Heart left ventricle (tissue), 16 donors: ENCODE measurements around the gene DRC7. TPM values are rescaled to one million over a fixed set of nuclear protein-coding genes. Genes with fewer than 3 reads are reported as not detected.

Source experiments
- ATAC-seq, 4 donors: fragments of 200-7000 bp; cut with Tn5 transposase; one replicate each; pipeline ENCODE4 v1.9.1; 2020 to 2022; ENCODE audit warnings: moderate library complexity in 4 of 4, mild to moderate bottlenecking in 3 of 4, moderate number of reproducible peaks in 1 of 4
- DNase-seq, 5 donors: peaks; one replicate each; pipeline ENCODE4 v3.0.0-alpha.2; 2020
- H3K27ac ChIP-seq, 12 donors: fragments of 200-600 bp; sonication (generic) in 4 of 12; one replicate each; pipeline versions ENCODE4 v1.5.0 to v1.8.0; 2016 to 2022; ENCODE audit warnings: mild to moderate bottlenecking in 2 of 12
- H3K27me3 ChIP-seq, 9 donors: fragments of 200-600 bp; sonication (generic) in 2 of 9; one replicate each; pipeline versions ENCODE4 v1.5.1 to v1.8.0; 2016 to 2022; ENCODE audit warnings: mild to moderate bottlenecking in 3 of 9
- H3K36me3 ChIP-seq, 9 donors: fragments of 200-600 bp; sonication (generic) in 2 of 9; one replicate each; pipeline versions ENCODE4 v1.5.0 to v1.8.0; 2018 to 2022; ENCODE audit warnings: mild to moderate bottlenecking in 2 of 9
- H3K4me1 ChIP-seq, 12 donors: fragments of 200-600 bp; sonication (generic) in 4 of 12; one replicate each; pipeline versions ENCODE4 v1.5.0 to v1.8.0; 2016 to 2022; ENCODE audit warnings: mild to moderate bottlenecking in 3 of 12
- H3K4me3 ChIP-seq, 12 donors: fragments of 200-600 bp; sonication (generic) in 4 of 12; one replicate each; pipeline versions ENCODE4 v1.5.0 to v1.8.0; 2017 to 2022; ENCODE audit warnings: mild to moderate bottlenecking in 9 of 12, moderate library complexity in 4 of 12
- H3K9me3 ChIP-seq, 12 donors: fragments of 200-600 bp; sonication (generic) in 4 of 12; one replicate each; pipeline versions ENCODE4 v1.5.0 to v1.8.0; 2016 to 2022; ENCODE audit warnings: mild to moderate bottlenecking in 1 of 12
- CTCF ChIP-seq, 12 donors: fragments of 200-600 bp; sonication (generic) in 4 of 12; IDR thresholded peaks; one replicate each; pipeline versions ENCODE4 v1.5.0 to v1.8.0; 2018 to 2022; ENCODE audit warnings: antibody characterized with exemption in 12 of 12, mild to moderate bottlenecking in 5 of 12
- POLR2A ChIP-seq, 2 donors: fragments of 450-650 bp; IDR thresholded peaks; one replicate each; pipeline ENCODE4 v1.6.1; 2017; ENCODE audit warnings: antibody characterized with exemption in 2 of 2, mild to moderate bottlenecking in 2 of 2, moderate library complexity in 2 of 2
- WGBS, 4 donors: extraction: QIAGEN DNeasy Blood & Tissue Kit in 2 of 4; methylation state at CpG; one replicate each; pipeline versions ENCODE4 v1.1.5 to v1.1.7; 2013 to 2018; 5-methylcytosine and 5-hydroxymethylcytosine counted together
- intact Hi-C, 10 donors: fragments of 100-400 bp; cut with DNase I; formaldehyde crosslinking; loops; one replicate each; pipeline versions ENCODE4 v1.11.1 to v1.14.2; 2022
- polyA plus RNA-seq, 2 donors: library from polyadenylated mRNA; stranded (reverse); fragments of 200-250 nt; gene quantifications; one replicate each; pipeline ENCODE4 v1.2.3, GENCODE V29; 2013
- total RNA-seq, 9 donors: library from RNA; depleted of rRNA in 2 of 9; stranded (reverse); fragments of >200 nt in 2 of 9; fragmentation: NEBNext Ultra II Directional in 3 of 9; extraction: Animal tissue kit (Norgen Biotek cat#: 25700) in 3 of 9; gene quantifications; one replicate each; pipeline versions ENCODE4 v1.1.0 to v1.2.4, GENCODE V29; 2016 to 2023
- donor health status: ischemic (EF 13 %, LVEDD 7.1; RV severe dilation, severe dysfunction).
- donor health status: healthy with polysubstance abuse.
- donor health status: DM: no; HTN: yes; CAD: no.
- donor health status: DM: no; HTN: no; CAD: no.
- donor health status: ischemic (EF 25% LVEDD 6.9; RV normal size, moderate dysfunction).
- donor health status: ischemic (EF 25% LVEDD 5.7; RV mildly dilated, moderate dysfunction).
- donor health status: healthy.
- donor health status: DM: yes; HTN: yes; CAD: no.
- donor health status: ischemic (EF 35%, LVEDD 5.7; RV mildly dilated, moderate dysfunction).
- donor health status: nonischemic (EF 11% LVEDD 7.7; RV severe dilation, severe dysfunction).
- donor health status: DM: yes; HTN: yes; CAD: no.
- donor health status: PGD.
- donor health status: ischemic (EF 29% LVEDD 5.4; RV normal size, mild dysfunction).
- donor health status: nonischemic (EF 23%, LVEDD 6.1; RV moderate dilation, normal function).

DRC7 gene
- total and polyA plus RNA-seq, 11 donors: 0.29 TPM; not detected in 10

GRCh38 chr16:57666353-57667047, 28.1 kb upstream of the DRC7 start:
- Histone ChIP-seq H3K4me1 (peaks cover 0 to 17% (median 0%) of the 10 kb centered on the region in 12 donors), H3K9me3 (no peaks in the 10 kb centered on the region), H3K36me3 (peaks cover 0 to 18% (median 10%) of the 10 kb centered on the region in 9 donors), H3K4me3 (no peak overlapping the region), H3K27ac (peak overlapping the region in 1 of 12 donors; percentile 42), H3K27me3 (no peaks in the 10 kb centered on the region)
- DNase-seq (no peak), ATAC-seq (no peak)
- WGBS, 4 donors: 73 to 91% (median 78%) methylated on average over 5 to 11 of the region's 11 CpGs
- TF ChIP-seq POLR2A (IDR thresholded peaks at IDR 0.05): no peak
- TF ChIP-seq CTCF (IDR thresholded peaks at IDR 0.05): no peak
- intact Hi-C loops: no loop called here

GRCh38 chr16:57667048-57667525, 27.5 kb upstream of the DRC7 start:
- peak overlapping the region in 2 of 12 donors; percentile 26 to 42 for H3K27ac ChIP-seq
- peaks cover 0 to 17% (median 0%) of the 10 kb centered on the region in 12 donors for H3K4me1 ChIP-seq
- intact Hi-C loops: no loop called here
- 62 to 78% (median 69%) methylated on average over 4 to 5 of the region's 5 CpGs for WGBS, 4 donors
- no peak for DNase-seq
- H3K36me3 ChIP-seq: peaks cover 0 to 12% (median 4%) of the 10 kb centered on the region in 9 donors
- H3K27me3 ChIP-seq: no peaks in the 10 kb centered on the region
- no peak overlapping the region for H3K4me3 ChIP-seq
- peak in 2 of 4 donors; percentile 9 to 10 for ATAC-seq
- no peak for TF ChIP-seq CTCF (IDR thresholded peaks at IDR 0.05)
- no peak for TF ChIP-seq POLR2A (IDR thresholded peaks at IDR 0.05)
- H3K9me3 ChIP-seq: no peaks in the 10 kb centered on the region

GRCh38 chr16:57667526-57668262, 26.9 kb upstream of the DRC7 start:
- Histone ChIP-seq H3K27me3 (no peaks in the 10 kb centered on the region), H3K4me3 (peak overlapping the region in 1 of 12 donors; percentile 25), H3K27ac (peak overlapping the region in 3 of 12 donors; percentile 26 to 49 (median 44)), H3K9me3 (no peaks in the 10 kb centered on the region), H3K4me1 (peaks cover 0 to 17% (median 0%) of the 10 kb centered on the region in 12 donors), H3K36me3 (peaks cover 0 to 9% (median 0%) of the 10 kb centered on the region in 9 donors)
- TF ChIP-seq CTCF (IDR thresholded peaks at IDR 0.05) (peak in 5 of 12 donors; percentile 4 to 27 (median 14)), POLR2A (IDR thresholded peaks at IDR 0.05) (no peak)
- intact Hi-C loops: no loop called here
- peak; percentile 33 to 85 (median 54) for ATAC-seq
- peak in 3 of 5 donors; percentile 40 to 54 (median 50) for DNase-seq
- 64 to 73% (median 72%) methylated on average over 13 to 17 of the region's 17 CpGs for WGBS, 4 donors

- TF ChIP-seq CTCF (IDR thresholded peaks at IDR 0.05) (no peak), POLR2A (IDR thresholded peaks at IDR 0.05) (no peak)
- peak within 1 kb of the TSS in 1 of 12 donors; percentile 25 for H3K4me3 ChIP-seq
- WGBS, 4 donors: 89 to 93% (median 90%) methylated on average over 7 to 11 of the region's 11 CpGs
- peaks cover 0 to 8% (median 0%) of the 10 kb centered on the region in 9 donors for H3K36me3 ChIP-seq
- peaks cover 0 to 17% (median 0%) of the 10 kb centered on the region in 12 donors for H3K4me1 ChIP-seq
- ATAC-seq (no peak), DNase-seq (peak in 1 of 5 donors; percentile 47)
- H3K27me3 ChIP-seq: peaks cover 0 to 4% (median 0%) of the 10 kb centered on the region in 9 donors
- no peaks in the 10 kb centered on the region for H3K9me3 ChIP-seq
- intact Hi-C loops: no loop called here
- peak within 1 kb of the TSS in 3 of 12 donors; percentile 26 to 49 (median 44) for H3K27ac ChIP-seq
Observed at GRCh38 chr16:57668263-57668571, 26.4 kb upstream of the DRC7 start, which contains the start of gene ADGRG3. Gene ADGRG3 (plus strand): TSS chr16:57668306. CDS start chr16:57668348, 42 bp downstream.
